Stimulated activated CD4-positive, alpha-beta T cell treated with anti-CD3 and anti-CD28 coated beads, TNF-alpha, amount 100 ng/mL, for 48 hours (primary cell): Measurements from ENCODE around the gene TMCC1.
"Not testable (repeated sequence)": the region's sequence is repeated elsewhere in the genome, so short reads cannot be mapped to it uniquely, and the experiment has no call there.

Experiments used
- DNase-seq, 3 donors: peaks; one replicate each; pipeline ENCODE4 v3.0.0-alpha.2; 2020; ENCODE audit warnings: low read depth in 3 of 3

The TMCC1 gene

GRCh38 chr3:129686941-129687340 is 206.6 kb downstream of the TMCC1 start:
- no peak for DNase-seq

DNA sequence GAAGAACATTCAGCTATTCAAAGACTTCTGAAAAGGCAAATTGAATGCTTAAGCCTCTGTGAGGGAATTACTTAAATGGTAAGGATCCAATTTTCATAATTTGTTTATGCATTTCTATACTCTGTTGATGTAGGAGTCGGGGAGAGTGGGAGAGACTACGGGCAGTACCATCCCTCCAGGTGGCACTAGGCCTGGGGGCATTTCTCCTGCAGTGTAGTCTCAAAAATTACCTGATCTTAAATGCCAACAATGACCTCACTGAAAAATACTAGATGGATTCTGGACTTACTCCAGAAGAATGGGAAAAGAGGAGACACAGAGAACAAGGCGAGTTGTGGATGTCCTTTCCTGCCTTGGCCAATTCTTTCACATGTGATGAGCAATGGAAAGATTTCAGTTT is 209.2 kb downstream of the TMCC1 start:
- no peak for DNase-seq

DNA sequence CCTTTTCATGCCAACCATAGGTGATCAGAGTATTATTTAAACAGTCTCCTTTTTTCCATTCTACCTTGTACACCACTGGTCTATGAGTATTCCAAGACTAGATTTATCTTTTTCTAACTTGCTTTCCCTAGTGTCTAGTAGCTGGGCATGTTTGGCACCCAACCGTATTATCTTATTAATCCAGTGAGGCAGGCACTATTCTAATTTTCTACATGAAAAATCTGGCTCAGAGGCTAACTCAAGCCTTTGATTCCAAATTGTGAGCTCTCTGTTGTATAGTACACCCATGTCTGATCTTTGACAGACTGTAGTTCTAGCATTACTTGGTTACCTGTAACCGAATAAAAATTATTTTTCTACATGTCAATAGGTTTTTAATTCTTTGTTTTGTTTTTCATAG is 210.3 kb downstream of the TMCC1 start:
- no peak for DNase-seq

DNA sequence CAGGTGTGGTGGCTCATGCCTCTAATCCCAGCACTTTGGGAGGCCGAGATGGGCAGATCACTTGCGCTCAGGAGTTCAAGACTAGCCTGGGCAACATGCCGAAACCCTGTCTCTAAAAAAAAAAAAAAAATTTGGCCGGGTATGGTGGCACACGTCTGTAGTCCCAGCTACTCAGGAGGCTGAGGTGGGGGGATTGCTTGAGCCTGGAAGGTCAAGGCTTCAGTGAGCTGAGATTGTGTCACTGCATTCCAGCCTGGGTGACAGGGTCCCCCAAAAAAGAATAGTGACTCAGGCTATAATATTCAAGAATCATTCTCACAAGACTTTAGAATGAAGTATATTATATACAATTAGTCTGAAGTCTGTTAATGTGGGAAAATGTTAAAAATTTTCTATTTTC is 216.5 kb downstream of the TMCC1 start:
- no peak for DNase-seq

- not testable (repeated sequence) for DNase-seq
Measured at GRCh38 chr3:129674798-129675123, 218.8 kb downstream of the TMCC1 start.

- DNase-seq = no peak
Measured at GRCh38 chr3:129673897-129674797, 219.4 kb downstream of the TMCC1 start.

GRCh38 chr3:129673012-129673411 is 220.5 kb downstream of the TMCC1 start:
- DNase-seq = no peak

DNA sequence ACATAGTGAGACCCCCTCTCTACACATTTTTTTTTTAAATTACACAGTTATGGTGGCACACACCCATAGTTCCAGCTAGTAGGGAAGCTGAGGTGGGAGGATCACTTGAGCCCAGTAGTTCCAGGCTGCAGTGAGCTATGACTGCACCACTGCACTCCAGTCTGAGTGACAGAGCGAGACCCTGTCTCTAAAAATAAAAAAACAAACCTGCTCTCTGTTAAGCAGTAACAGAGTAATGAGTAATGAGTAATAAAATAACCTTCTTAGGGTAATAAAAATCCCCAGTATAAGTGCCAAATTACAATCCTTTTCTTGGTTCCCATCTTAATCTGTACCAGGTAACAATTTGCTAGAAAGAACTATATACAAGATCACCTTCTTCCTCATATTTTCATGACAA is 221.1 kb downstream of the TMCC1 start:
- no peak for DNase-seq

GRCh38 chr3:129665024-129665768 is 228.3 kb downstream of the TMCC1 start:
- no peak for DNase-seq

- no peak for DNase-seq
Measured at GRCh38 chr3:129663930-129664646, 229.4 kb downstream of the TMCC1 start.

GRCh38 chr3:129663045-129663446 is 230.5 kb downstream of the TMCC1 start:
- DNase-seq = no peak

- DNase-seq = no peak
Measured at GRCh38 chr3:129662191-129662608, 231.3 kb downstream of the TMCC1 start.

- no peak for DNase-seq
Measured at GRCh38 chr3:129661766-129662165, 231.7 kb downstream of the TMCC1 start.

DNA sequence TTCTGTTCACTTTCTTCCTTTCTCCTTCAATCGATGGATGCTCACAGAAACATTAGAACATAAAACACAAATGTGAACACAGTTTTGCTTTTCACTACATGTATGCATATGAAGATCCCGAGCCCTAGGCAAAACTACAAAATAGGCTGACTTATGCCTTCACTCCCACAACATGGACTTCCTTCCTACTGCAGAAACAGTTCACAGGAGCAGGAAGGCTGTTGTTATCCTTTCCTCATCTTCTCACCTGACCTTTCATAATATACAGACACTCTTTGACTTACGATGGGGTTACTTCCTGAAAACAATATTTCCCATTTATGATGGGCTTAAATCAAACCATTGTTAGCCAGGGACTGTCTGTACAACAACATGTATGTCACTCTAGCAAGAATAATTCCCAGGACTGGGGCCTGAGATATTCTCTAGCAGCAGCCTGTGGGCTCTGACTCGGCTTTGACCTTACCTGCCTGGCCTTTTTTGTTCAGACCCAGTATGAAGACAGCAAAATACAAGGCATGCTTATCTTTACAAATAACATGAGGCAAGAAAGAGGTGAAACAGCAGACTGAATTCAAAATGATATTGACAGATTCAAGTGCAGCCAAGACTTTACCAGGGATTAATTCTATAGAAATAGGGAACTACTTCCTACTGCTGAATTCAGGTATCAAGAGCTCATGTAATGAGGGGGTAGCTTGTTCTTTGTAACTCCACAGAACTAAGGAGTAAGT is 235.2 kb downstream of the TMCC1 start:
- DNase-seq = no peak

GRCh38 chr3:129657261-129658046 is 236.1 kb downstream of the TMCC1 start:
- DNase-seq = no peak

DNA sequence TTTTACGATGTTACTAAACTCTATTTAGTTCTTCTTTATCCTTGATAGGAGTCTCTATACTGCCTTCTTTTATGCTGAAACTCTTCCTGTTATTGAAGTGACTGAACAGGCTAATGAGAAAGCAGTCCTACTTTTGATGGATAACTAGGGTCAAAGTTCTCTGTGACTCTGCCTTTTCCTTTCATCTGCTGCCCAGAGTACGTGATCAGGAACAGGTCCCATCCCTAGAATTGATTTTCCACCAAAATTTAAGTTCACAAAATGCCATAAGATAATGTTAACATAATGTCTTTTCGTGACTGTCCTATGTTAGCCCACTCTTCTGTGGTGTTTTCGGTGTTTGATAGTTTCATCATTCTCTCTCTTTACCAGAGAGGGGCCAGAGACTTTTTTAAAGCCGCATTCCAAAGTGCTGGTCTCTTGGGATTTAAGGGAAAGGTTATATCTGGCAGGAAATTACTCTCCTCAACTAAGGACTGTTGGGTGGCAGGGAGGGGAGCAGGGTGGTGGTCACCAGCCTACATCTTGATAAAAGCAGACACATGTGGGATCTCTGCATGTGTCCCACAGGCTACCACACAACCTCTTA is 236.8 kb downstream of the TMCC1 start:
- DNase-seq = no peak

GRCh38 chr3:129655291-129655700 is 238.2 kb downstream of the TMCC1 start:
- no peak for DNase-seq

DNA sequence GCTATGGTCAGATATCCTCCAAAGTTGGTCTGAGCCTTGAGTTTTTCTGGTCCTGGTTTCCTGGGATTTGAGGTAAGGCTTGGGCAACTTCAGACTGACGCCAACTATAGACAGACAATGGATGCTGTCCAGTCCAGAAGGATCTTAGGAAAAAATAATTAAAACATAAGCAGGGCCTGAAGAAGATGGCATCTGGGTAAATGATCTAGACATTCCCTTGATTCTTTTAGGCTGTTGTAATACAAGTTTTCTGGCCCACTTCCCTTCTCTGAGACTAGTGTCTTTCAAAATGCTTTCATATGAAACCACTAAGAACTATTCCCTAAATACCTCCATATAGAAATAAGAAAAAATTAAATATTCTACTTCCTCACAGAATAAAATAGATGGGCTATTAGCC is 239.4 kb downstream of the TMCC1 start:
- no peak for DNase-seq

GRCh38 chr3:129653019-129653418 is 240.5 kb downstream of the TMCC1 start:
- DNase-seq = no peak

GRCh38 chr3:129651435-129652202 is 241.9 kb downstream of the TMCC1 start:
- no peak for DNase-seq
